GM23338 (cell line): ENCODE results near the gene DMD.

Experiments used
- CREB1 ChIP-seq: fragments of 250-450 bp; sonication (Bioruptor Pico); IDR thresholded peaks from 2 replicates; pipeline ENCODE4 v1.5.0; 2020; ENCODE audit warnings: low read depth, mild to moderate bottlenecking, moderate library complexity
- EZH2 ChIP-seq: fragments of 200-600 bp; sonication (generic); IDR thresholded peaks from one replicate; pipeline ENCODE4 v1.8.0; 2017; ENCODE audit warnings: antibody characterized with exemption, mild to moderate bottlenecking, low read depth; ENCODE audit not compliant: unreplicated experiment
- POLR2AphosphoS5 ChIP-seq: IDR thresholded peaks from 2 replicates; pipeline ENCODE4 v1.6.1; 2016; ENCODE audit warnings: antibody characterized with exemption, low read depth
- ZNF331 ChIP-seq: fragments of 250-450 bp; sonication (Bioruptor Pico); IDR thresholded peaks from 2 replicates; pipeline ENCODE4 v1.5.0; 2020; ENCODE audit warnings: low read depth, mild to moderate bottlenecking, moderate library complexity
- TF ChIP-seq, protein P1 (sequence below): IDR thresholded peaks from one replicate; pipeline ENCODE4 v1.6.1; 2018; ENCODE audit warnings: antibody characterized with exemption; ENCODE audit not compliant: unreplicated experiment
- TF ChIP-seq, protein P2 (sequence below), 2 experiments: fragments of 200-600 bp in 1 of 2; sonication (generic) in 1 of 2; conservative IDR thresholded peaks; 2 replicates each; pipeline versions ENCODE4 v1.5.1 to v1.6.1; 2016 to 2017; ENCODE audit warnings: antibody characterized with exemption in 2 of 2, low read depth in 2 of 2, mild to moderate bottlenecking in 2 of 2, moderate library complexity in 1 of 2

DNA sequence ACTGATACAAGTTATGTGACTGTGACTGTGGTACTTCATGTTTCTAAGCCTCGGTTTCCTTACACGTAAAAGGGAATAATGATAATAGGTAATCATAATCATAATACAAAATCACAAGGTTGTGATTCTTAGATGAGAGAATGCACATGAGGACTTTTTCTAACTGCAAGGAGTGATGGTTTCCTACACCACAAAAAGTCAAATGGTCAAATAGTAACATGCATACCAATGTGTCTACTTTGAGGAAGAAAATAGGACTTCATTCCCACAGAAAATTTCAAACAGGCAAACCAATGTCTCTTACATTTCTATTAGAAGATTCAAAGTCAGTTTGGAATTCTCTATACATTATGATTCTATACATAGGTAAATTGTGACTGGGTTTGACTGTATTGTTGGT, 1770.8 kb downstream of the DMD start:
- TF ChIP-seq, protein P1, sequence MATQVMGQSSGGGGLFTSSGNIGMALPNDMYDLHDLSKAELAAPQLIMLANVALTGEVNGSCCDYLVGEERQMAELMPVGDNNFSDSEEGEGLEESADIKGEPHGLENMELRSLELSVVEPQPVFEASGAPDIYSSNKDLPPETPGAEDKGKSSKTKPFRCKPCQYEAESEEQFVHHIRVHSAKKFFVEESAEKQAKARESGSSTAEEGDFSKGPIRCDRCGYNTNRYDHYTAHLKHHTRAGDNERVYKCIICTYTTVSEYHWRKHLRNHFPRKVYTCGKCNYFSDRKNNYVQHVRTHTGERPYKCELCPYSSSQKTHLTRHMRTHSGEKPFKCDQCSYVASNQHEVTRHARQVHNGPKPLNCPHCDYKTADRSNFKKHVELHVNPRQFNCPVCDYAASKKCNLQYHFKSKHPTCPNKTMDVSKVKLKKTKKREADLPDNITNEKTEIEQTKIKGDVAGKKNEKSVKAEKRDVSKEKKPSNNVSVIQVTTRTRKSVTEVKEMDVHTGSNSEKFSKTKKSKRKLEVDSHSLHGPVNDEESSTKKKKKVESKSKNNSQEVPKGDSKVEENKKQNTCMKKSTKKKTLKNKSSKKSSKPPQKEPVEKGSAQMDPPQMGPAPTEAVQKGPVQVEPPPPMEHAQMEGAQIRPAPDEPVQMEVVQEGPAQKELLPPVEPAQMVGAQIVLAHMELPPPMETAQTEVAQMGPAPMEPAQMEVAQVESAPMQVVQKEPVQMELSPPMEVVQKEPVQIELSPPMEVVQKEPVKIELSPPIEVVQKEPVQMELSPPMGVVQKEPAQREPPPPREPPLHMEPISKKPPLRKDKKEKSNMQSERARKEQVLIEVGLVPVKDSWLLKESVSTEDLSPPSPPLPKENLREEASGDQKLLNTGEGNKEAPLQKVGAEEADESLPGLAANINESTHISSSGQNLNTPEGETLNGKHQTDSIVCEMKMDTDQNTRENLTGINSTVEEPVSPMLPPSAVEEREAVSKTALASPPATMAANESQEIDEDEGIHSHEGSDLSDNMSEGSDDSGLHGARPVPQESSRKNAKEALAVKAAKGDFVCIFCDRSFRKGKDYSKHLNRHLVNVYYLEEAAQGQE: no peak
- TF ChIP-seq, protein P2, sequence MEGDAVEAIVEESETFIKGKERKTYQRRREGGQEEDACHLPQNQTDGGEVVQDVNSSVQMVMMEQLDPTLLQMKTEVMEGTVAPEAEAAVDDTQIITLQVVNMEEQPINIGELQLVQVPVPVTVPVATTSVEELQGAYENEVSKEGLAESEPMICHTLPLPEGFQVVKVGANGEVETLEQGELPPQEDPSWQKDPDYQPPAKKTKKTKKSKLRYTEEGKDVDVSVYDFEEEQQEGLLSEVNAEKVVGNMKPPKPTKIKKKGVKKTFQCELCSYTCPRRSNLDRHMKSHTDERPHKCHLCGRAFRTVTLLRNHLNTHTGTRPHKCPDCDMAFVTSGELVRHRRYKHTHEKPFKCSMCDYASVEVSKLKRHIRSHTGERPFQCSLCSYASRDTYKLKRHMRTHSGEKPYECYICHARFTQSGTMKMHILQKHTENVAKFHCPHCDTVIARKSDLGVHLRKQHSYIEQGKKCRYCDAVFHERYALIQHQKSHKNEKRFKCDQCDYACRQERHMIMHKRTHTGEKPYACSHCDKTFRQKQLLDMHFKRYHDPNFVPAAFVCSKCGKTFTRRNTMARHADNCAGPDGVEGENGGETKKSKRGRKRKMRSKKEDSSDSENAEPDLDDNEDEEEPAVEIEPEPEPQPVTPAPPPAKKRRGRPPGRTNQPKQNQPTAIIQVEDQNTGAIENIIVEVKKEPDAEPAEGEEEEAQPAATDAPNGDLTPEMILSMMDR (conservative IDR thresholded peaks at IDR 0.05; ENCODE audit: low read depth in 2 of 2): no peak
- no peak for TF ChIP-seq EZH2
- no peak for TF ChIP-seq ZNF331 (CRISPR knock-in tag)
- no peak for TF ChIP-seq POLR2AphosphoS5
- TF ChIP-seq CREB1 (CRISPR knock-in tag): no peak
